Stomach (tissue), 9 donors: ENCODE measurements around the gene RPS6KA4. TPM values are rescaled to one million over a fixed set of nuclear protein-coding genes. Genes with fewer than 3 reads are reported as not detected.
A peak's percentile ranks its signal among the peaks of the same experiment; 100 is the strongest.

Experiments
- DNase-seq, 2 donors: peaks; one replicate each; pipeline versions ENCODE4 v3.0.0 to v3.0.0-alpha.2; 2013 to 2019
- H3K27ac ChIP-seq, 5 donors: fragments of 200-600 bp in 4 of 5; sonication (generic) in 4 of 5; one replicate each; pipeline ENCODE4 v1.5.1; 2013 to 2019; ENCODE audit warnings: mild to moderate bottlenecking in 1 of 5, moderate library complexity in 1 of 5
- H3K27me3 ChIP-seq, 3 donors: fragments of 200-600 bp; sonication (generic); one replicate each; pipeline ENCODE4 v1.5.1; 2017 to 2019; ENCODE audit warnings: mixed run types in 1 of 3
- H3K36me3 ChIP-seq, 4 donors: fragments of 200-600 bp; sonication (generic); 1 replicate in 3 of 4; 2 replicates in 1 of 4; pipeline ENCODE4 v1.5.1; 2016 to 2019
- H3K4me1 ChIP-seq, 4 donors: fragments of 200-600 bp; sonication (generic); one replicate each; pipeline ENCODE4 v1.5.1; 2016 to 2019
- H3K4me3 ChIP-seq, 4 donors: fragments of 200-600 bp; sonication (generic) in 3 of 4; one replicate each; pipeline ENCODE4 v1.5.1; 2016 to 2019; ENCODE audit warnings: mild to moderate bottlenecking in 1 of 4
- H3K9me3 ChIP-seq, 4 donors: fragments of 200-600 bp; sonication (generic); one replicate each; pipeline ENCODE4 v1.5.1; 2016 to 2019
- EP300 ChIP-seq: sonication (generic); formaldehyde crosslinking; IDR thresholded peaks from one replicate; pipeline ENCODE4 v1.6.1; 2017; ENCODE audit warnings: antibody characterized with exemption
- POLR2A ChIP-seq, 4 donors: fragments of 450-650 bp; IDR thresholded peaks; one replicate each; pipeline ENCODE4 v1.6.1; 2016; ENCODE audit warnings: antibody characterized with exemption in 4 of 4, control low read depth in 2 of 4, mild to moderate bottlenecking in 1 of 4, moderate library complexity in 1 of 4
- POLR2AphosphoS5 ChIP-seq, 3 donors: sonication (generic); formaldehyde crosslinking; IDR thresholded peaks; one replicate each; pipeline ENCODE4 v1.6.1; 2016; ENCODE audit warnings: antibody characterized with exemption in 3 of 3
- WGBS, 5 donors: extraction: QIAGEN DNeasy Blood & Tissue Kit in 3 of 5; methylation state at CpG; one replicate each; pipeline versions ENCODE4 v1.1.5 to v1.1.7; 2013 to 2018; 5-methylcytosine and 5-hydroxymethylcytosine counted together
- intact Hi-C: fragments of 100-400 bp; cut with DNase I; formaldehyde crosslinking; loops from one replicate; pipeline ENCODE4 v1.15.1; 2023; ENCODE audit warnings: low total_unique reads
- polyA plus RNA-seq, 3 donors: library from polyadenylated mRNA; stranded (reverse); fragments of 200-250 nt; gene quantifications; one replicate each; pipeline ENCODE4 v1.2.3, GENCODE V29; 2013
- total RNA-seq, 5 donors: library from RNA; depleted of rRNA; stranded (reverse); fragments of >200 nt; gene quantifications; one replicate each; pipeline versions ENCODE4 v1.1.0 to v1.2.3, GENCODE V29; 2014 to 2016
- TF ChIP-seq, protein P1 (sequence below), 7 experiments: fragments of 450-650 bp in 4 of 7; fragments of 200-600 bp in 3 of 7; sonication (generic) in 3 of 7; IDR thresholded peaks; one replicate each; pipeline ENCODE4 v1.5.1; 2016 to 2019; ENCODE audit warnings: antibody characterized with exemption in 7 of 7, control low read depth in 2 of 7, mild to moderate bottlenecking in 1 of 7
- donor health status: healthy with polysubstance abuse.
- donor health status: Bipolar disorder and iron deficiency.
- donor health status: healthy.

RPS6KA4 gene
- total and polyA plus RNA-seq, 8 donors = 15.4 to 103 (median 29.6) TPM

DNA sequence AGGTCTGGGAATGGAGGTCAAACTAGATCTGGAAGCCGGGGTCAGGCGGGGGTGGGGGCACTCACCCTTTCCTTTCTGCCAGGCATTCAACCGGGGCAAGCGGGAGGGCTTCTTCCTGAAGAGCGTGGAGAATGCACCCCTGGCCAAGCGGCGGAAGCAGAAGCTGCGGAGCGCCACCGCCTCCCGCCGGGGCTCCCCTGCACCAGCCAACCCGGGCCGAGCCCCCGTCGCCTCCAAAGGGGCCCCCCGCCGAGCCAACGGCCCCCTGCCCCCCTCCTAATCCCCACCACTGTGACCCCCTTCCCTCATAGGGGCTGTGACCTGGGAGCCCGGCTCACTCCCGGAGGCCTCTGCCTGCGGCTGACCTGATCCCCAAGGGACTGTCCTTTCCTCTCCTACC, 12.2 kb downstream of the RPS6KA4 start:
- intact Hi-C loops = no loop called here
- no peak for DNase-seq
- Histone ChIP-seq H3K9me3 (no peaks in the 10 kb centered on the region), H3K27ac (no peak overlapping the region), H3K4me3 (no peak overlapping the region), H3K4me1 (peaks cover 0 to 4% (median 0%) of the 10 kb centered on the region in 4 donors), H3K27me3 (no peaks in the 10 kb centered on the region), H3K36me3 (peaks cover 37 to 59% (median 55%) of the 10 kb centered on the region in 4 donors)
- no peak for TF ChIP-seq EP300
- TF ChIP-seq POLR2AphosphoS5 (IDR thresholded peaks at IDR 0.05) = no peak
- TF ChIP-seq, protein P1, sequence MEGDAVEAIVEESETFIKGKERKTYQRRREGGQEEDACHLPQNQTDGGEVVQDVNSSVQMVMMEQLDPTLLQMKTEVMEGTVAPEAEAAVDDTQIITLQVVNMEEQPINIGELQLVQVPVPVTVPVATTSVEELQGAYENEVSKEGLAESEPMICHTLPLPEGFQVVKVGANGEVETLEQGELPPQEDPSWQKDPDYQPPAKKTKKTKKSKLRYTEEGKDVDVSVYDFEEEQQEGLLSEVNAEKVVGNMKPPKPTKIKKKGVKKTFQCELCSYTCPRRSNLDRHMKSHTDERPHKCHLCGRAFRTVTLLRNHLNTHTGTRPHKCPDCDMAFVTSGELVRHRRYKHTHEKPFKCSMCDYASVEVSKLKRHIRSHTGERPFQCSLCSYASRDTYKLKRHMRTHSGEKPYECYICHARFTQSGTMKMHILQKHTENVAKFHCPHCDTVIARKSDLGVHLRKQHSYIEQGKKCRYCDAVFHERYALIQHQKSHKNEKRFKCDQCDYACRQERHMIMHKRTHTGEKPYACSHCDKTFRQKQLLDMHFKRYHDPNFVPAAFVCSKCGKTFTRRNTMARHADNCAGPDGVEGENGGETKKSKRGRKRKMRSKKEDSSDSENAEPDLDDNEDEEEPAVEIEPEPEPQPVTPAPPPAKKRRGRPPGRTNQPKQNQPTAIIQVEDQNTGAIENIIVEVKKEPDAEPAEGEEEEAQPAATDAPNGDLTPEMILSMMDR (IDR thresholded peaks at IDR 0.05) = no peak
- TF ChIP-seq POLR2A (IDR thresholded peaks at IDR 0.05) = no peak
- WGBS, 5 donors = 85 to 91% (median 90%) methylated on average over 11 to 22 of the region's 22 CpGs

DNA sequence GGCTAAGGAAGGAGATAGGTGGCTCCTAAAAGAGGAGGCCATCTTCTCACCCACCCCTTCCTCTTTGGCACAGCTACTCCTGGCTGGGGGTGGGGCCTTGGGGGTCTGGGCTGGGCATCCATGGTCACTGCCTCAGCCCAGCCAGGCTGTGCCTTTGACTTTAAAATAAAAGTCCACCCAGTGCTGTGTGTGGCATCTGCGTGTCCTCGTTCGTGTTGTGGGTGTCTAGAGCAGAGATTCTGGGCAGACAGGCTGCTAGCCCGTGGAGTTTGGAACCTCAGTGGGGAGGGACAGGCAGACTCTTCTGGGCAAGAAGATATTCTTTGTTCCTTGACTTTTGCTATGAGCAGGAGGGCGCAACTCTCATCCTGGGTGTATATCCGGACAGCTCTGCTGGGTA, 13.1 kb downstream of the RPS6KA4 start:
- intact Hi-C loops = no loop called here
- no peaks in the 10 kb centered on the region for H3K9me3 ChIP-seq
- H3K27ac ChIP-seq = no peak overlapping the region
- H3K27me3 ChIP-seq = no peaks in the 10 kb centered on the region
- WGBS, 5 donors = 84 to 88% (median 87%) methylated on average over 6 of the region's 6 CpGs
- TF ChIP-seq, protein P1 (IDR thresholded peaks at IDR 0.05) = no peak
- no peak for TF ChIP-seq POLR2A (IDR thresholded peaks at IDR 0.05)
- TF ChIP-seq EP300 = no peak
- no peak for TF ChIP-seq POLR2AphosphoS5 (IDR thresholded peaks at IDR 0.05)
- no peak overlapping the region for H3K4me3 ChIP-seq
- DNase-seq = no peak
- peaks cover 31 to 50% (median 47%) of the 10 kb centered on the region in 4 donors for H3K36me3 ChIP-seq
- H3K4me1 ChIP-seq = peaks cover 0 to 4% (median 0%) of the 10 kb centered on the region in 4 donors

DNA sequence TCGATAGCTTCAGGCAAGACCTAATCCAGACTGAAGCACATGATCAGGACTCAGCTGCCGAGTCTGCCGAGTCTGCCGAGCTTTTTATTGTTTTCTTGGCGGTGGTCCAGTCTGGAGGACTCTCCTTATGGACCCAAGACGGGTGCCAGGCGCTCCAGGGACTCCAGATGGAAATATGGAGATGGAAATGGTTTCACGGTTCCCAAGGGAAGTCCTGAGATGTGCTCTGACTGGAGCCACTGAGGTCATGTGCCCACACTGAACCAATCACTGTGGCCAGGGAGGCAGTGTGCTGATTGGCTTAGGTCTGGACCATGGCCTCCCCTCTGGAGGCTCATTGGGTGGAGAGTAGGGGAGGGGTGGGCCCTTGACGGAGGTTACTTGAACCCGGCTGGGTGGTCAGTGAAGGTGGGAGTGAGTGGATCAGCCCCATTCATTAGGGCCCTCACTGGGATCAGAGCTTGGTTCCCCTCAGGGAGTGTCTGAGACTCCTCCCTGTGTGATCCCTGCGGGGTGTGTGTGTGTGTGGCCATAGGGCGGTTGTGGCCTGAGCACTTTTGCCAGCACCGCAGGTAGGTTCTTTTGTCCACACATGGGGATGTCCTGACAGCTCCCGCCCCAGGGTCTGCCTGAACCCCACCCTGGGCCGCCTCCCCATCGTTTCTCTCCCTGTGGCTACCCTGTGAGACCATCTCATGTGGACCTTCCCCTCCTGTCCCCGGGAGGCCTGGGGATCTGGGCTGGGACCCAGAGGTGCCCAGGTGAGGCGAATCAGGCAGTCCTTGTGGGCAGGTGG, 14.0 kb downstream of the RPS6KA4 start:
- H3K27me3 ChIP-seq = no peaks in the 10 kb centered on the region
- TF ChIP-seq POLR2A (IDR thresholded peaks at IDR 0.05) = no peak
- peak in 1 of 3 donors; percentile 37 for TF ChIP-seq POLR2AphosphoS5 (IDR thresholded peaks at IDR 0.05)
- intact Hi-C loops = no loop called here
- DNase-seq = no peak
- 65 to 74% (median 68%) methylated on average over 16 to 18 of the region's 18 CpGs for WGBS, 5 donors
- H3K9me3 ChIP-seq = no peaks in the 10 kb centered on the region
- H3K4me1 ChIP-seq = peaks cover 0 to 4% (median 0%) of the 10 kb centered on the region in 4 donors
- H3K4me3 ChIP-seq = no peak overlapping the region
- peaks cover 30 to 41% (median 37%) of the 10 kb centered on the region in 4 donors for H3K36me3 ChIP-seq
- H3K27ac ChIP-seq = no peak overlapping the region

DNA sequence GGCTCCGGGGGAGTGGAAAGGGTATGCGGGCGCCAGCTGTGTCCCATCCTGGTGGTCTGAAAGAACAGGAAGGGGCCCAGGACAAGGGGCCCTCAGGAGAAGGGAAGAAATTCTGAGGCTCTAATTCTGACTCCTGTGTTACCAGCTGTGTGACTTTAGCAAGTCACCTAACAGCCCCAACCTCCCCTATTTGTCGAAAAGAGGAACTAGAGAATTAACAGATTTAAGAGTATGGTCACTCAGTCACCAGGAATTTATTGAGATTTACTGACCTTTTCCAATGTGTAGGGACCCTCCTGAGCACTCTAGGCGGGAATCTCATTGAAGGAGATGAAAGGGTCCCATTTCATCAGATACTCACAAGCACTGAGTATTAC, 14.6 kb downstream of the RPS6KA4 start:
- Histone ChIP-seq H3K36me3 (peaks cover 24 to 35% (median 31%) of the 10 kb centered on the region in 4 donors), H3K4me1 (peaks cover 0 to 6% (median 5%) of the 10 kb centered on the region in 4 donors), H3K4me3 (no peak overlapping the region), H3K27ac (no peak overlapping the region), H3K9me3 (no peaks in the 10 kb centered on the region), H3K27me3 (peaks cover 0 to 2% (median 0%) of the 10 kb centered on the region in 3 donors)
- no peak for DNase-seq
- 68 to 78% (median 74%) methylated on average over 5 of the region's 5 CpGs for WGBS, 5 donors
- no peak for TF ChIP-seq POLR2AphosphoS5 (IDR thresholded peaks at IDR 0.05)
- no peak for TF ChIP-seq POLR2A (IDR thresholded peaks at IDR 0.05)
- TF ChIP-seq, protein P1 (IDR thresholded peaks at IDR 0.05) = no peak
- intact Hi-C loops = no loop called here

DNA sequence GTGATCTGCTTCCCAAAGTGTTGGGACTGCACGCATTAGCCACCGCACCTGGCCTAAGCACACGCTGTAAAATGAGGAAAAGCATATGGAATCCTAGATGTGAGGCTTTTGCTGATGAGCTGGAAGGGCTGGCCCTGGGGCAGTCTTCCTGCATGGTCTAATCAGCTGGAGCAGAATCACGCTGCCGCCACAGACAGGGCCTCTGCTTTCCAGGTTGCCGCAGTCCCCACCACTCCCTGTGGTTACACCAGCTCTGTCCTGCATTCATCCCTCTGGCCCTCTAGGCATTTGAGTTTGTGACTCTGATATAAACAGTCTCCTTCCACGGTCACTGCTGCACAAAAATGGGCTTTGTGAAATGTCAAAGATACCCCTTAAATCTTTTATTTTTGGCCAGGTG, 17.1 kb downstream of the RPS6KA4 start:
- WGBS, 5 donors = 85 to 96% (median 95%) methylated on average over 4 to 7 of the region's 7 CpGs
- DNase-seq = no peak
- peaks cover 0 to 7% (median 5%) of the 10 kb centered on the region in 4 donors for H3K4me1 ChIP-seq
- intact Hi-C loops = no loop called here
- H3K4me3 ChIP-seq = no peak overlapping the region
- no peak overlapping the region for H3K27ac ChIP-seq
- H3K36me3 ChIP-seq = peaks cover 5 to 10% (median 8%) of the 10 kb centered on the region in 4 donors
- peaks cover 0 to 9% (median 1%) of the 10 kb centered on the region in 3 donors for H3K27me3 ChIP-seq
- no peaks in the 10 kb centered on the region for H3K9me3 ChIP-seq
- TF ChIP-seq, protein P1 (IDR thresholded peaks at IDR 0.05) = no peak
- no peak for TF ChIP-seq POLR2AphosphoS5 (IDR thresholded peaks at IDR 0.05)
- no peak for TF ChIP-seq POLR2A (IDR thresholded peaks at IDR 0.05)
- no peak for TF ChIP-seq EP300
